Diencephalon (tissue), 1 donor: Measurements from ENCODE around the gene CNTN3. TPM values are rescaled to one million over a fixed set of nuclear protein-coding genes. Genes with fewer than 3 reads are reported as not detected.

Source experiments
- total RNA-seq: library from RNA; depleted of rRNA; stranded (reverse); fragments of >200 nt; gene quantifications from one replicate; pipeline ENCODE4 v1.2.3, GENCODE V29; 2014

CNTN3 gene
- 22.4 TPM for total RNA-seq

GRCh38 chr3:74614107-74614967 is at the start of gene CNTN3:
Gene CNTN3 (minus strand): TSS chr3:74614659. CDS start chr3:74521112, 93,547 bp downstream.

